MCF 10A (cell line): ENCODE measurements around the gene ZNF507. TPM values are rescaled to one million over a fixed set of nuclear protein-coding genes. Genes with fewer than 3 reads are reported as not detected.

Experiments used
- total RNA-seq: library from RNA; stranded (reverse); gene quantifications from 2 replicates; pipeline ENCODE4 v1.2.3, GENCODE V29; 2022

Gene ZNF507
- total RNA-seq, 1 experiment from 2014 or later, result 22.8 TPM

Other genes with a start within 250 kb of the ZNF507 start
- 37.6 and 43.8 TPM in 2 replicates for gene DPY19L3, start 60.2 kb downstream of the ZNF507 start, total RNA-seq
- gene PDCD5, start 235.6 kb downstream of the ZNF507 start, total RNA-seq, result 261 and 290 TPM in 2 replicates